ENCODE measurements around the gene AGXT.

The AGXT gene

GRCh38 chr2:240884221-240884620 is 15.6 kb downstream of the AGXT start:
- in situ Hi-C loops (cut with MboI; ENCODE audit: low sequenced_read_pairs), result no loop called here

- in situ Hi-C loops (cut with MboI; ENCODE audit: low sequenced_read_pairs), result no loop called here
Measured at GRCh38 chr2:240884745-240885144, 16.1 kb downstream of the AGXT start.

GRCh38 chr2:240885566-240885965 is 16.9 kb downstream of the AGXT start:
- in situ Hi-C loops (cut with MboI; ENCODE audit: low sequenced_read_pairs), result no loop called here

GRCh38 chr2:240886023-240886565 is 17.5 kb downstream of the AGXT start:
- in situ Hi-C loops (cut with MboI; ENCODE audit: low sequenced_read_pairs), result no loop called here

- in situ Hi-C loops (cut with MboI; ENCODE audit: low sequenced_read_pairs), result no loop called here
Measured at GRCh38 chr2:240886678-240887609, 18.3 kb downstream of the AGXT start.

GRCh38 chr2:240887631-240888030 is 19.0 kb downstream of the AGXT start:
- in situ Hi-C loops (cut with MboI; ENCODE audit: low sequenced_read_pairs), result no loop called here

GRCh38 chr2:240888130-240888889 is 19.7 kb downstream of the AGXT start:
- in situ Hi-C loops (cut with MboI; ENCODE audit: low sequenced_read_pairs), result no loop called here

GRCh38 chr2:240888890-240889573 is 20.4 kb downstream of the AGXT start:
- in situ Hi-C loops (cut with MboI; ENCODE audit: low sequenced_read_pairs), result no loop called here

GRCh38 chr2:240889601-240890560 is 21.3 kb downstream of the AGXT start:
- in situ Hi-C loops (cut with MboI; ENCODE audit: low sequenced_read_pairs), result no loop called here

GRCh38 chr2:240890691-240891090 is 22.1 kb downstream of the AGXT start:
- in situ Hi-C loops (cut with MboI; ENCODE audit: low sequenced_read_pairs), result no loop called here

GRCh38 chr2:240891492-240892340 is 23.1 kb downstream of the AGXT start:
- in situ Hi-C loops (cut with MboI; ENCODE audit: low sequenced_read_pairs), result no loop called here

- in situ Hi-C loops (cut with MboI; ENCODE audit: low sequenced_read_pairs), result no loop called here
Measured at GRCh38 chr2:240892356-240892755, 23.7 kb downstream of the AGXT start.

- in situ Hi-C loops (cut with MboI; ENCODE audit: low sequenced_read_pairs), result no loop called here
Measured at GRCh38 chr2:240892925-240893324, 24.3 kb downstream of the AGXT start.

- in situ Hi-C loops (cut with MboI; ENCODE audit: low sequenced_read_pairs), result no loop called here
Measured at GRCh38 chr2:240893363-240893844, 24.8 kb downstream of the AGXT start.

GRCh38 chr2:240894006-240894405 is 25.4 kb downstream of the AGXT start:
- in situ Hi-C loops (cut with MboI; ENCODE audit: low sequenced_read_pairs), result no loop called here

GRCh38 chr2:240894836-240895558 is 26.4 kb downstream of the AGXT start:
- in situ Hi-C loops (cut with MboI; ENCODE audit: low sequenced_read_pairs), result no loop called here

GRCh38 chr2:240895656-240896388 is 27.2 kb downstream of the AGXT start, which contains the start of gene MAB21L4:
TSS of gene MAB21L4 (minus strand) at chr2:240896156. CDS start at chr2:240895997, 159 bp downstream.
- in situ Hi-C loops (cut with MboI; ENCODE audit: low sequenced_read_pairs), result no loop called here
